Measurements from ENCODE around the gene GNA15.

GNA15 gene

GRCh38 chr19:3119071-3119595 is 16.7 kb upstream of the GNA15 start:
- DNase-seq (ENCODE audit: low read depth), result no peak

GRCh38 chr19:3119693-3120380 is 16.0 kb upstream of the GNA15 start:
- DNase-seq (ENCODE audit: low read depth), result no peak
- H3K4me3 ChIP-seq (ENCODE audit: low read depth, low read length), result no peak overlapping the region

More at GRCh38 chr19:3119071-3119595, 16.7 kb upstream of the GNA15 start:
- H3K4me3 ChIP-seq (ENCODE audit: low read depth, low read length), result no peak overlapping the region

GRCh38 chr19:3120611-3121276 is 15.1 kb upstream of the GNA15 start:
- no peak for DNase-seq (ENCODE audit: low read depth)
- H3K4me3 ChIP-seq (ENCODE audit: low read depth, low read length), result no peak overlapping the region

GRCh38 chr19:3121396-3121795 is 14.4 kb upstream of the GNA15 start:
- H3K4me3 ChIP-seq (ENCODE audit: low read depth, low read length), result no peak overlapping the region
- DNase-seq (ENCODE audit: low read depth), result no peak

GRCh38 chr19:3121821-3122511 is 13.9 kb upstream of the GNA15 start:
- no peak for DNase-seq (ENCODE audit: low read depth)
- H3K4me3 ChIP-seq (ENCODE audit: low read depth, low read length), result no peak overlapping the region

GRCh38 chr19:3122512-3122870 is 13.3 kb upstream of the GNA15 start:
- H3K4me3 ChIP-seq (ENCODE audit: low read depth, low read length), result no peak overlapping the region
- DNase-seq (ENCODE audit: low read depth), result no peak

- no peak overlapping the region for H3K4me3 ChIP-seq (ENCODE audit: low read depth, low read length)
- DNase-seq (ENCODE audit: low read depth), result no peak
These were observed 12.6 kb upstream of the GNA15 start for GRCh38 chr19:3123088-3123721.

- no peak overlapping the region for H3K4me3 ChIP-seq (ENCODE audit: low read depth, low read length)
- no peak for DNase-seq (ENCODE audit: low read depth)
These were observed 11.9 kb upstream of the GNA15 start for GRCh38 chr19:3123956-3124355.

- no peak for DNase-seq (ENCODE audit: low read depth)
- no peak overlapping the region for H3K4me3 ChIP-seq (ENCODE audit: low read depth, low read length)
These were observed 11.2 kb upstream of the GNA15 start for GRCh38 chr19:3124630-3125029.

GRCh38 chr19:3125900-3126524 is 9.8 kb upstream of the GNA15 start:
- DNase-seq (ENCODE audit: low read depth), result no peak
- no peak overlapping the region for H3K4me3 ChIP-seq (ENCODE audit: low read depth, low read length)

- DNase-seq (ENCODE audit: low read depth), result peak; percentile 34
These were observed 6.7 kb upstream of the GNA15 start for GRCh38 chr19:3129112-3129511.

GRCh38 chr19:3131168-3131567 is 4.7 kb upstream of the GNA15 start:
- H3K4me3 ChIP-seq (ENCODE audit: low read depth, low read length), result no peak overlapping the region
- DNase-seq (ENCODE audit: low read depth), result no peak

More at GRCh38 chr19:3129112-3129511, 6.7 kb upstream of the GNA15 start:
- H3K4me3 ChIP-seq (ENCODE audit: low read depth, low read length), result no peak overlapping the region

- no peak overlapping the region for H3K4me3 ChIP-seq (ENCODE audit: low read depth, low read length)
- DNase-seq (ENCODE audit: low read depth), result peak; percentile 49
These were observed 2.7 kb upstream of the GNA15 start for GRCh38 chr19:3132971-3133792.

- no peak overlapping the region for H3K4me3 ChIP-seq (ENCODE audit: low read depth, low read length)
- no peak for DNase-seq (ENCODE audit: low read depth)
These were observed 2.1 kb upstream of the GNA15 start for GRCh38 chr19:3133793-3134116.

- no peak for DNase-seq (ENCODE audit: low read depth)
- no peak overlapping the region for H3K4me3 ChIP-seq (ENCODE audit: low read depth, low read length)
These were observed 837 bp downstream of the GNA15 start for GRCh38 chr19:3136684-3137055.

- H3K4me3 ChIP-seq (ENCODE audit: low read depth, low read length), result no peak overlapping the region
- DNase-seq (ENCODE audit: low read depth), result no peak
These were observed 1.3 kb downstream of the GNA15 start for GRCh38 chr19:3137119-3137518.

- H3K4me3 ChIP-seq (ENCODE audit: low read depth, low read length), result no peak overlapping the region
- DNase-seq (ENCODE audit: low read depth), result no peak
These were observed 2.4 kb downstream of the GNA15 start for GRCh38 chr19:3138268-3138667.

- no peak overlapping the region for H3K4me3 ChIP-seq (ENCODE audit: low read depth, low read length)
- DNase-seq (ENCODE audit: low read depth), result no peak
These were observed 4.8 kb downstream of the GNA15 start for GRCh38 chr19:3140667-3141038.

- peak; percentile 51 for DNase-seq (ENCODE audit: low read depth)
- no peak overlapping the region for H3K4me3 ChIP-seq (ENCODE audit: low read depth, low read length)
These were observed 6.4 kb downstream of the GNA15 start for GRCh38 chr19:3142292-3142670.
